WI38 (cell line): ENCODE results near the gene ACCS.

ENCODE experiments used
- H3K4me3 ChIP-seq: 2 replicates; pipeline ENCODE4 v1.5.1; 2011; ENCODE audit warnings: low read depth, mild to moderate bottlenecking, control low read depth, low read length
- TF ChIP-seq, protein P1 (sequence below): IDR thresholded peaks from 2 replicates; pipeline ENCODE4 v1.5.1; 2012; ENCODE audit warnings: low read depth, mild to moderate bottlenecking, control low read depth, low read length

The ACCS gene

DNA sequence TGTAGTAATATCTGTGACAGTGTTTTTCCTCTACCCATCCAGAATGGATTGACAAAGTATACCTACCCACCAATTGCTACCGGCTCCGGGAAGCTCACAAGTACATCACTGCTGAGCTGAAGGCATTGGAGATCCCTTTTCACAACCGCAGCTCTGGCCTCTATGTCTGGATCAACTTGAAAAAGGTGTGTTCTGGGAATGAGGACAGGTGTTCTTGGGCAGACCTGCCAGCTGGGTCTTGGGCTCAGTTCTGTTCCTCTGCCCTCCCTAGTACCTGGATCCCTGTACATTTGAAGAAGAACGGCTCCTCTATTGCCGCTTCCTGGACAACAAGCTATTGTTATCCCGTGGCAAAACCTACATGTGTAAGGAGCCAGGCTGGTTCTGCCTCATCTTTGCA, 7.8 kb upstream of the ACCS start:
- no peak overlapping the region for H3K4me3 ChIP-seq
- TF ChIP-seq, protein P1, sequence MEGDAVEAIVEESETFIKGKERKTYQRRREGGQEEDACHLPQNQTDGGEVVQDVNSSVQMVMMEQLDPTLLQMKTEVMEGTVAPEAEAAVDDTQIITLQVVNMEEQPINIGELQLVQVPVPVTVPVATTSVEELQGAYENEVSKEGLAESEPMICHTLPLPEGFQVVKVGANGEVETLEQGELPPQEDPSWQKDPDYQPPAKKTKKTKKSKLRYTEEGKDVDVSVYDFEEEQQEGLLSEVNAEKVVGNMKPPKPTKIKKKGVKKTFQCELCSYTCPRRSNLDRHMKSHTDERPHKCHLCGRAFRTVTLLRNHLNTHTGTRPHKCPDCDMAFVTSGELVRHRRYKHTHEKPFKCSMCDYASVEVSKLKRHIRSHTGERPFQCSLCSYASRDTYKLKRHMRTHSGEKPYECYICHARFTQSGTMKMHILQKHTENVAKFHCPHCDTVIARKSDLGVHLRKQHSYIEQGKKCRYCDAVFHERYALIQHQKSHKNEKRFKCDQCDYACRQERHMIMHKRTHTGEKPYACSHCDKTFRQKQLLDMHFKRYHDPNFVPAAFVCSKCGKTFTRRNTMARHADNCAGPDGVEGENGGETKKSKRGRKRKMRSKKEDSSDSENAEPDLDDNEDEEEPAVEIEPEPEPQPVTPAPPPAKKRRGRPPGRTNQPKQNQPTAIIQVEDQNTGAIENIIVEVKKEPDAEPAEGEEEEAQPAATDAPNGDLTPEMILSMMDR = no peak

DNA sequence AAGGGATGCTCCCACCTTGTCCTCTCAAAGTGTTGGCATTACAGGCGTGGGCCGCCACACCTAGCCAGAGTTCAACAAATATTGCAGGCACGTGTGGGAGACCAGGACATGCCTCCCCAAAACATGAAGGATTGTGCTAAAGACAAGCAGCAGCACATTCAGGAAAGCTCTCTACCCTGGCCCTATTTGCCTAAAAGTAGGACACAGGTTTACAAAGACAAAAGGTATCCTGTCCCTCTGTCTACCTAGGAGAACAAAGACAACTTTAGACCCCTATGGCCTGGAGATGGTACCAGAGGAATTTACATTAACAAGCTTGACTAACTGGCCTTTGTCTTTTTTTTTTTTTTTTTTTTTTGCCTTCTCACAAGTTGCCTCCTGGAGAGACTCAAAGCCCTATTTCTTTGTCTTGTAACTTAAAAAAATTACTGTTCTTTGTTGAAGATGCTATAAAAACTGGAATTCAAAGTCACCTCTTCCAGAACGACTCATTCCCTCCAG, 859 bp upstream of the ACCS start:
- TF ChIP-seq, protein P1 = no peak
- no peak overlapping the region for H3K4me3 ChIP-seq

DNA sequence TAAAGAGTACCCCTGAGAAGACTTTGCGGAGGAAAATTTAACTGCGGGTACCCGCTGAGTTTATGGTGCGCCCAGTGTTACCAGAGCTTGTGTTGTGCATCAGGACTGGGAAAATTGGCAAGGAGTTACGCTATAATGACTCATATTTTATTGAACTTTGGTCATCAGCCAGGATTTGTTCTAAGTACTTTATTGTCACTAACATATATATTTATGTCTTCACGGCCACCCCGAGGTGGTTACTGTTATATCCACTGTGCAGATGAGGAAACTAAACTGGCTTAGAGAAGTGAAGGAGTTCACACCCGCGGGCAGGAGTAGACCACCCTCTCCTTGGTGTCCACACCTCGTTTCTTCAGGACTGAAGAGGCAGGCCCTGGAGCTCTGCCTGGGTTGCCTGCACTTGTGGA, 667 bp downstream of the ACCS start:
- TF ChIP-seq, protein P1 = no peak
- H3K4me3 ChIP-seq = peak overlapping the region; percentile 60

DNA sequence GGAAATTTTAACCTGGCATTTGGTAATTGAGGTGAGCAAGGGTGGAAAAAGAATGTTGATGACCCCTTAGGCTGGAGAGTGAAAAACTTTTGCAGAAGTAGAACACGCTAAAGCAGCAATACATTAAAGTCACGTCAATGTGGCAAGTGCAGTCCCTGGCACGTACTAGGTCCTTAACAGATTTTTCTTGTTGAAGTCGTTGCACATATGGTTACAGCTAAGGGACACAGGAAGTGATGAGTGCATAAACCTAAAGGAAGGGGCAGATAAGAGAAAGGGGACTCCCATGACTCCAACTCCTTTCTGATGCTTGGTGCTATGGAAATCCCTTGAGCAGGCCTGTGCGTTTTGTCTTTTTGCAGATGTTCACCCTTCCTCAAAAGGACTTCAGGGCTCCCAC, 1.2 kb downstream of the ACCS start:
- TF ChIP-seq, protein P1 = no peak
- H3K4me3 ChIP-seq = peak overlapping the region; percentile 60; the same call in 1 of the 2 replicates

DNA sequence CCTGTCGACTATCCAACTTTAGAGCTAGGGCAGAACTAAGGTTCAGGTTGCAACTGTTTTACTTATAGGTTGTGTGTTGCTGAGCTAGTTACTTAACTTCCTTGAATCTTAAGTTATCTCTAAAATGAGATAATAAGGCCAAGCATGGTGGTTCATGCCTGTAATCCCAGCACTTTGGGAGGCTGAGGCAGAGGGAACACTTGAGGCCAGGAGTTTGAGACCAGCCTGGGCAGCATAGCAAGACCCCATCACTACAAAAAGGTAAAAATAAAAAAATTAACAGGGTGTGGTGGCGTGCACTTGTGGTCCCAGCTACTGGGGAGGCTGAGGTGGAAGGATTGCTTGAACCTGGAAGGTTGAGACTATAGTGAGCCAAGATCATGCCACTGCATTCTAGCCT, 2.1 kb downstream of the ACCS start:
- TF ChIP-seq, protein P1 = no peak
- no peak overlapping the region for H3K4me3 ChIP-seq

DNA sequence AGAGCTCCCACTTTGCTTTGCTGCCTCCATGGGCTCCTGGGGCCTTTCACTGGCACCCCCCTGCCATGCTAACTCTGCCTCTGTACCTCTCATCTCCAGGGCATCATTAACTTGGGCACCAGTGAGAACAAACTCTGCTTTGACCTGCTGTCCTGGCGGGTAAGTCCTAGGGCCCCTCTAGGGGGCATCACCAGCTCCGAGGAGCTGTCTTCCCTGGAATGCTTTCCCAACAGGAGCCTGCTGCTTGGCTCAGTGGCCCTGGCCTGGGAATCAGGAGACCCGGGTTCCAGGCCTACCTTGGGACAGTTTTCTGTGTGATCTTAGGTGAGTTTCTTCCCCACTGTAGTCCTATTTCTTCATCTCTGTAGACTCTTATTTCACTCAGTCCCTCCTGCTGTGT, 5.1 kb downstream of the ACCS start:
- TF ChIP-seq, protein P1 = no peak
- no peak overlapping the region for H3K4me3 ChIP-seq

DNA sequence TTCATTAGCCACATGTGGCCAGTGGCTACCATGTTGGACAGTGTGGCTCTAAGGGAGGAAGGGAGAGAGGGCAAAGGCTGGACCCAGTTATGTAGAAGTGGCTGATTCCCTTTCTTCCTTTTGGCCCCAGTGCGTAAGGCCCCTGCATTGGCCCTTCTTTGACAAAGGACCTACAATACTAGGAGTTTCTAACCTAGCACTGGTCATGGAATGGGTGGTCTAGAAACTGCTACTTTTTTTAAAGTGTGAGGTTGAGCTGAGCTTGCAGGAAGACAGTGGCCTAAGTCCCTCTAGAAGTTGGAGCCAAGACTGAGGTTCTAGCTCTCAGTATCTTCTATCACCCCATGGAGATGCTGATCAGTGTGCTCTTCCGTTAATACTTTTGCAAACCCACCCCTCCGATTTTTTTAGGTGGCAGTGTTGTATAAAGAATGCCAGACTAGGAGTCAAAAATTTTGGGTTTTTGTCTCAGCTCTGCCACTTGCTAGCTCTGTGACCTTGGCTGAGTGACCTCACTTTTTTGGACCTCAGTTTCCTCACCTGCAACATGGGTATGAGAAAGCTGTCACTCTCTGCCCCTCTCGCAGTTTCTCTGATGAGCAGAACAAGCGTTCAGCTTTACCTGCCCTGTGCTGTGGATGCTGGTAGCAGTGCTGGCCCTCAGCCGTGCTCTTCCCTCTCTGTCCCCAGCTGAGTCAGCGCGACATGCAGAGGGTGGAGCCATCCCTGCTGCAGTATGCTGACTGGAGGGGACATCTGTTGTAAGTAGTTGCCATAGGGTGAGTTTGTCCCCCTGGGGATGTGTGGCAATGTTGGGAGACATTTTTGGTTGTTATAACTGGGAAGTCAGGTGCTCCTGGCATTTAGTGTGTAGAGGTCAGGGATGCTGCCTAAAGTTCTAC, 6.9 kb downstream of the ACCS start:
- TF ChIP-seq, protein P1 = no peak
- no peak overlapping the region for H3K4me3 ChIP-seq
